Measurements from ENCODE around the gene IGLL1.
"Not testable (repeated sequence)": the region's sequence is repeated elsewhere in the genome, so short reads cannot be mapped to it uniquely, and the experiment has no call there.

IGLL1 gene

DNA sequence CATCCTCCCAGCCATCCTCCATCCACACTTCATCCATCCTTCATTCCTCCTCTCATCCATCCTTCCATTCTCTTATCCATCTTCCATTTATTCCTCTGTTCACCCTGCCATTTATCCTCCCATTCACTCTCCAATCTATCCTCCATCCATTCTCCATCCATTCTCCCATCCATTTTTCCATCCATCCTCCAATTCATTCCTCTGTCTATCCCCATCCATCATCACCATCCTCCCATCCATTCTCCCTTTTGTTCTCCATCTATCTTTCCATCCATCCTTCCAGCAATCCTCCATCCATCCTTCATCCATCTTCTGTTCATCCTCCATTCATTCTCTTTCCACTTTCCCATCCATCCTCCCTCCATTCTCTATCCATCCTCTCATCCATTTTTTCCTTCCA, 28.7 kb downstream of the IGLL1 start:
- ChIA-PET POLR2A (no interaction called here), CTCF (no interaction called here)
- H3K4me3 ChIP-seq (ENCODE audit: low read depth, low read length): no peak overlapping the region
- DNase-seq (ENCODE audit: low read depth, low spot score): no peak
- TF ChIP-seq, protein P1, sequence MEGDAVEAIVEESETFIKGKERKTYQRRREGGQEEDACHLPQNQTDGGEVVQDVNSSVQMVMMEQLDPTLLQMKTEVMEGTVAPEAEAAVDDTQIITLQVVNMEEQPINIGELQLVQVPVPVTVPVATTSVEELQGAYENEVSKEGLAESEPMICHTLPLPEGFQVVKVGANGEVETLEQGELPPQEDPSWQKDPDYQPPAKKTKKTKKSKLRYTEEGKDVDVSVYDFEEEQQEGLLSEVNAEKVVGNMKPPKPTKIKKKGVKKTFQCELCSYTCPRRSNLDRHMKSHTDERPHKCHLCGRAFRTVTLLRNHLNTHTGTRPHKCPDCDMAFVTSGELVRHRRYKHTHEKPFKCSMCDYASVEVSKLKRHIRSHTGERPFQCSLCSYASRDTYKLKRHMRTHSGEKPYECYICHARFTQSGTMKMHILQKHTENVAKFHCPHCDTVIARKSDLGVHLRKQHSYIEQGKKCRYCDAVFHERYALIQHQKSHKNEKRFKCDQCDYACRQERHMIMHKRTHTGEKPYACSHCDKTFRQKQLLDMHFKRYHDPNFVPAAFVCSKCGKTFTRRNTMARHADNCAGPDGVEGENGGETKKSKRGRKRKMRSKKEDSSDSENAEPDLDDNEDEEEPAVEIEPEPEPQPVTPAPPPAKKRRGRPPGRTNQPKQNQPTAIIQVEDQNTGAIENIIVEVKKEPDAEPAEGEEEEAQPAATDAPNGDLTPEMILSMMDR (IDR thresholded peaks at IDR 0.05; ENCODE audit: insufficient read depth, low read length, missing control alignments): no peak

DNA sequence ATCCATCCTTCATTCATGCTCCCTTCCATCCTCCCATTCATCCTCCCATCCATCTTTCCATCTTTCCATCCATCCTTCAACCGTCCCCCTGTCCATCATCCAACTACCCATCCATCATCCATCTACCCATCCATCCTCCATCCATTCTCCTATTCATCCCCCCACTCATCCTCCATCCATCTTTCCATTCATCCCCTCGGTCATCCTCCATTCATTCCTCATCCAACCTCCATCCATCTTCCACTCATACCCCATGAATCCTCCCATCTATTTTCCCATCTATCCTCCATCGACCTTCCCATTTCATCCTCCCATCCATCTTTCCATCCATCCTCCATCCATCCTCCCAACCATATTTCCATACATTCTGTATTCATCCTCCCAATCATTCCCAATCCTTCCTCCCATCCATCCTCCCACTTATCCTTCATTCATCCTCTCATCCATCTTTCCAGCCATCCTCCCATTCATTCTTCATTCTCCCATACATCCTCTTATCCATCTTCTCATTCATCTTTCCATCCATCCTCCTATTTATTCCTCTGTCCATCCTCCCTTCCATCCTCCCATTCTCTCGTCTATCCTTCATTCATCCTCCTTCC, 29.9 kb downstream of the IGLL1 start:
- TF ChIP-seq, protein P1 (IDR thresholded peaks at IDR 0.05; ENCODE audit: insufficient read depth, low read length, missing control alignments): no peak
- CTCF ChIA-PET: no interaction called here
- no peak for DNase-seq (ENCODE audit: low read depth, low spot score)
- POLR2A ChIA-PET: no interaction called here
- no peak overlapping the region for H3K4me3 ChIP-seq (ENCODE audit: low read depth, low read length)

DNA sequence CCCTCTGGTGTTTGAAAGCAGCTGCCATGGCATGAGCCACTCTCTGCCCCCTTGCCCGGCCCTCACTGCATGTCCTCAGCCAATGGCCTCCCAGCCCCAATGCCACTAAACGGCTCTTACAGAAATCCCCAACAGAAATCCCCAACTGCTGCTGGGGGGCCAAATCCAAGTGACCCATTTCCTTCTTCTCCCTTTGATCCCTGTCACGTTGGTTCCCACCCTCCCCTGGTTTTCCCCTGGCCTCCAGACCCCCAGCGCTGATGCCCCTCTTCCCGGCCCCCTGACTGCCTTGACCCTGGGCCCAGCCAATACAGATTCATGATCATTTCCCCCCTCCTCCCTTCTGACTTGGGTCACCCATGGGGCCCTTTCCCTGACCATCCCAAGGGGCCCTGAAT, 30.9 kb downstream of the IGLL1 start:
- TF ChIP-seq, protein P1 (IDR thresholded peaks at IDR 0.05; ENCODE audit: insufficient read depth, low read length, missing control alignments): no peak
- H3K4me3 ChIP-seq (ENCODE audit: low read depth, low read length): no peak overlapping the region
- ChIA-PET CTCF (no interaction called here), POLR2A (no interaction called here)
- no peak for DNase-seq (ENCODE audit: low read depth, low spot score)

DNA sequence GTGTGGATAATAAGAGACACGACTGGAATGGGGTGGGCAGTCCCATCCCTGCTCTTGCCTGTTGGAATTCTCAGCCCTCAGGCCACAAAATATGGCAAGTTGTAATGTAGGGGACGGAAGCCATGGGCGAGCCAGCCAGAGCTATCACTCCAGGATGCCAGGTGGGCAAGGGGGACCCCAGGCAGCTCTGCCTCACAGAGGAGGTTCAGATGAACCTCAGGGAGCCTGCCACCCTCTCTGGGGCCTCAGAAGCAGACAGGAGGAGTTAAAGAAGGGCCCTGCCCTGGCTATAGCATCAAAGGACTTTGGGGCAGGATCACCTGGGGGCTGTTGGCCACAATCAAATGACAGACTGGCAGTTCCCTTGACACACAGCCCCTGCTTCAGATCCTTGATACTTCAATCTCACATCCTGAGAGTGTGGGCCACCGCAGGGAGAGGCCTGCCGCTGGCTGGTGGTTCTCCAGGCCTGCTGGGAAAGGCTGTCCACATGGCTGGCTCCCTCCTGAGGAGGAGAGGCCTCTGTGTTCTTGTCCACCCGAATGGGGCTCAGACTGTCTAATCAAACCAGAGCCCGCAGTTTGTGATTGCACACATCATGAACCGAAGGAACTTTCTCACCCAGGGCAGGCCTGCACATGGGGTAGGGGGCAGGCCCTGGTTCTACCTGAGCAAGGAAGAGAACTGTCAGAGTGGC, 31.4 kb downstream of the IGLL1 start:
- POLR2A ChIA-PET: no interaction called here
- CTCF ChIA-PET: no interaction called here
- DNase-seq (ENCODE audit: low read depth, low spot score): no peak

DNA sequence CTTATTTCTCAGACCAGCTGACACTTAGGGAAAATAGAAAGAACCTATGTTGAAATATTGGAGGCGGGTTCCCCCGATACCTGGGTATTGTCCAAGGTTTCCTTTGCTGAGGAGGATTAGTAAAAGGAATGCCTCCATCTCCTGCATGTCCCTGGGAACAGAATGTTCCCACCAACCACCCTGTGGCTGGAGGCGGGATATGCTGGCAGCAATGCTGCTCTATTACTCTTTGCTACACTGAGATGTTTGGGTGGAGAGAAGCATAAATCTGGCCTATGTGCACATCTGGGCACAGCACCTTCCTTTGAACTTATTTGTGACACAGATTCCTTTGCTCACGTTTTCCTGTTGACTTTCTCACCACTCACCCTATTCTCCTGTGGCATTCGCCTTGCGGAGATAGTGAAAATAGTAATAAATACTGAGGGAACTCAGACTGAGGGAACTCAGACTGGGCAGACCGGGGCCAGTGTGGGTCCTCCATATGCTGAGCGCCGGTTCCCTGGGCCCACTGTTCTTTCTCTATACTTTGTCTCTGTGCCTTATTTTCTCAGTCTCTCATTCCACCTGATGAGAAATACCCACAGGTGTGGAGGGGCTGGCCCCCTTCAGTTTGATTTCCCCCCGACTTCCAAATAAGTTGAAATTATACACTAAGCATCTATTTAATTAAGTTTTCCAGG, 32.1 kb downstream of the IGLL1 start:
- ChIA-PET POLR2A (no interaction called here), CTCF (no interaction called here)
- TF ChIP-seq, protein P1 (IDR thresholded peaks at IDR 0.05; ENCODE audit: insufficient read depth, low read length, missing control alignments): no peak
- no peak overlapping the region for H3K4me3 ChIP-seq (ENCODE audit: low read depth, low read length)
- DNase-seq (ENCODE audit: low read depth, low spot score): no peak

More for the DNA sequence above, 31.4 kb downstream of the IGLL1 start:
- TF ChIP-seq, protein P1 (IDR thresholded peaks at IDR 0.05; ENCODE audit: insufficient read depth, low read length, missing control alignments): no peak
- H3K4me3 ChIP-seq (ENCODE audit: low read depth, low read length): no peak overlapping the region

DNA sequence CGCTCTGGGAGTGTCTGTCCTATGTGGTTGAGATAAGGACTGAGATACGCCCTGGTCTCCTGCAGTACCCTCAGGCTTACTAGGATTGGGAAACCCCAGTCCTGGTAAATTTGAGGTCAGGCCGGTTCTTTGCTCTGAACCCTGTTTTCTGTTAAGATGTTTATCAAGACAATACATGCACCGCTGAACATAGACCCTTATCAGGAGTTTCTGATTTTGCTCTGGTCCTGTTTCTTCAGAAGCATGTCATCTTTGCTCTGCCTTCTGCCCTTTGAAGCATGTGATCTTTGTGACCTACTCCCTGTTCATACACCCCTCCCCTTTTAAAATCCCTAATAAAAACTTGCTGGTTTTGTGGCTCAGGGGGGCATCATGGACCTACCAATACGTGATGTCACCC, 32.7 kb downstream of the IGLL1 start:
- POLR2A ChIA-PET; DNase-seq (ENCODE audit: low read depth, low spot score); H3K4me3 ChIP-seq (ENCODE audit: low read depth, low read length); CTCF ChIA-PET: not testable (repeated sequence)
